SK-N-SH (cell line): ENCODE data around the gene IGSF5. TPM values are rescaled to one million over a fixed set of nuclear protein-coding genes. Genes with fewer than 3 reads are reported as not detected.

ENCODE experiments used
- CTCF ChIA-PET: fragments of 300-600, 350-600 bp; formaldehyde crosslinking; extraction: SDS; loops from one replicate; lab custom pipeline; 2021; lab: Yijun Ruan, JAX
- POLR2A ChIA-PET: fragments of 350-600 bp; sonication (Branson Sonifier 250); formaldehyde crosslinking; extraction: SDS; loops from one replicate; lab custom pipeline; 2020; ENCODE audit warnings: antibody characterized with exemption, inconsistent platforms; lab: Yijun Ruan, JAX
- DNase-seq: peaks from one replicate; pipeline ENCODE4 v3.0.0; 2012
- H2AFZ ChIP-seq: fragments of 200-600 bp; sonication (generic); 2 replicates; pipeline ENCODE4 v1.8.1; 2016; ENCODE audit warnings: antibody characterized with exemption, mild to moderate bottlenecking, low read depth
- H3F3A ChIP-seq: fragments of 200-600 bp; sonication (generic); replicated peaks from 2 replicates; pipeline ENCODE3; 2016; ENCODE audit warnings: antibody characterized with exemption, mild to moderate bottlenecking; ENCODE audit not compliant: insufficient read depth
- H3K27ac ChIP-seq, 2 experiments: fragments of 200-500 bp in 1 of 2; fragments of 200-600 bp in 1 of 2; sonication (Bioruptor generic) in 1 of 2; sonication (generic), shearing (Covaris generic) in 1 of 2; 2 replicates each; pipeline versions ENCODE4 v1.5.1 to v1.6.1; 2014 to 2016; ENCODE audit warnings: low read depth in 2 of 2, inconsistent platforms in 1 of 2, low read length in 1 of 2, mild to moderate bottlenecking in 1 of 2, mixed read lengths in 1 of 2
- H3K27me3 ChIP-seq: fragments of 200-600 bp; sonication (generic), shearing (Covaris generic); 2 replicates; pipeline ENCODE4 v1.6.1; 2016; ENCODE audit warnings: mixed run types; ENCODE audit not compliant: insufficient read depth
- H3K36me3 ChIP-seq, 2 experiments: fragments of 200-500 bp in 1 of 2; fragments of 200-600 bp in 1 of 2; sonication (Bioruptor generic) in 1 of 2; sonication (generic) in 1 of 2; replicated peaks in 1 of 2; 2 replicates each; pipeline versions ENCODE3 to v1.5.1; 2014 to 2016; ENCODE audit warnings: low read length in 1 of 2, mild to moderate bottlenecking in 1 of 2; ENCODE audit not compliant: insufficient read depth in 2 of 2, control insufficient read depth in 1 of 2
- H3K4me1 ChIP-seq, 2 experiments: fragments of 200-500 bp in 1 of 2; fragments of 200-600 bp in 1 of 2; sonication (Bioruptor generic) in 1 of 2; sonication (generic), shearing (Covaris generic) in 1 of 2; 2 replicates each; pipeline versions ENCODE4 v1.5.1 to v1.6.1; 2014 to 2016; ENCODE audit warnings: low read depth in 1 of 2, low read length in 1 of 2, mixed run types in 1 of 2; ENCODE audit not compliant: insufficient read depth in 2 of 2, control insufficient read depth in 1 of 2
- H3K4me2 ChIP-seq: fragments of 200-600 bp; sonication (generic), shearing (Covaris generic); 2 replicates; pipeline ENCODE4 v1.6.1; 2017; ENCODE audit warnings: mixed run types
- H3K4me3 ChIP-seq, 2 experiments: fragments of 200-500 bp in 1 of 2; fragments of 200-600 bp in 1 of 2; sonication (Bioruptor generic) in 1 of 2; sonication (generic), shearing (Covaris generic) in 1 of 2; 2 replicates each; pipeline versions ENCODE4 v1.5.1 to v1.8.1; 2014 to 2016; ENCODE audit warnings: low read depth in 2 of 2, inconsistent platforms in 1 of 2, low read length in 1 of 2, mild to moderate bottlenecking in 1 of 2, mixed read lengths in 1 of 2, moderate library complexity in 1 of 2
- H3K79me2 ChIP-seq: fragments of 200-600 bp; sonication (generic); 2 replicates; pipeline ENCODE4 v1.8.1; 2017; ENCODE audit warnings: mild to moderate bottlenecking; ENCODE audit not compliant: insufficient read depth
- H3K9ac ChIP-seq: fragments of 200-600 bp; sonication (generic); 2 replicates; pipeline ENCODE4 v1.6.1; 2017; ENCODE audit warnings: mixed run types
- H3K9me2 ChIP-seq: fragments of 200-600 bp; sonication (generic); 2 replicates; pipeline ENCODE4 v1.6.1; 2017; ENCODE audit warnings: mixed run types
- H3K9me3 ChIP-seq: fragments of 200-600 bp; sonication (generic); 2 replicates; pipeline ENCODE4 v1.6.1; 2017; ENCODE audit warnings: mixed run types, mild to moderate bottlenecking, moderate library complexity
- H4K20me1 ChIP-seq: fragments of 200-600 bp; sonication (generic); 2 replicates; pipeline ENCODE4 v1.6.1; 2017; ENCODE audit warnings: mild to moderate bottlenecking, mixed run types; ENCODE audit not compliant: insufficient read depth
- FOSL2 ChIP-seq: IDR thresholded peaks from 2 replicates; pipeline ENCODE4 v1.4.0; 2012; ENCODE audit warnings: low read depth, mild to moderate bottlenecking, moderate library complexity, borderline replicate concordance
- FOXM1 ChIP-seq: IDR thresholded peaks from 2 replicates; pipeline ENCODE4 v1.4.0; 2012; ENCODE audit warnings: low read depth, mild to moderate bottlenecking
- GABPA ChIP-seq: IDR thresholded peaks from 2 replicates; pipeline ENCODE4 v1.4.0; 2012; ENCODE audit warnings: low read depth, mild to moderate bottlenecking
- GATA2 ChIP-seq: sonication (generic); formaldehyde crosslinking; IDR thresholded peaks from 2 replicates; pipeline ENCODE4 v1.5.0; 2020; ENCODE audit warnings: mild to moderate bottlenecking, missing genetic modification reagents
- JUND ChIP-seq: IDR thresholded peaks from 2 replicates; pipeline ENCODE4 v1.4.0; 2012
- MEF2A ChIP-seq: IDR thresholded peaks from 2 replicates; pipeline ENCODE4 v1.4.0; 2012; ENCODE audit warnings: low read depth, borderline replicate concordance
- NFIC ChIP-seq: IDR thresholded peaks from 2 replicates; pipeline ENCODE4 v1.4.0; 2012; ENCODE audit warnings: borderline replicate concordance
- POLR2AphosphoS5 ChIP-seq: IDR thresholded peaks from 2 replicates; pipeline ENCODE4 v1.6.1; 2012; ENCODE audit warnings: low read depth, low read length
- RAD21 ChIP-seq: IDR thresholded peaks from 2 replicates; pipeline ENCODE4 v1.6.1; 2012; ENCODE audit warnings: mild to moderate bottlenecking, low read length
- RFX5 ChIP-seq: IDR thresholded peaks from 2 replicates; pipeline ENCODE4 v1.6.1; 2012; ENCODE audit warnings: mild to moderate bottlenecking, improper control_type of control experiment, low read length
- RXRA ChIP-seq: IDR thresholded peaks from 2 replicates; pipeline ENCODE4 v1.4.0; 2012; ENCODE audit warnings: low read depth, mild to moderate bottlenecking, borderline replicate concordance
- SIN3A ChIP-seq: IDR thresholded peaks from 2 replicates; pipeline ENCODE4 v1.6.1; 2012; ENCODE audit warnings: low read depth, mild to moderate bottlenecking, low read length, moderate library complexity, borderline replicate concordance
- SMC3 ChIP-seq: IDR thresholded peaks from 2 replicates; pipeline ENCODE4 v1.6.1; 2012; ENCODE audit warnings: low read depth, low read length, improper control_type of control experiment
- YY1 ChIP-seq: IDR thresholded peaks from 2 replicates; pipeline ENCODE4 v1.4.0; 2012; ENCODE audit warnings: low read depth, mild to moderate bottlenecking
- WGBS: methylation state at CpG from one replicate; pipeline ENCODE4 v1.1.6; 2017; ENCODE audit warnings: low lambda C conversion rate; 5-methylcytosine and 5-hydroxymethylcytosine counted together
- polyA plus RNA-seq, 3 experiments: library from polyadenylated mRNA; depleted of rRNA; stranded (reverse); fragments of >200 nt; gene quantifications; 2 replicates each; pipeline ENCODE4 v1.2.3, GENCODE V29; 2012
- TF ChIP-seq, protein P1 (sequence below): fragments of 150-350 bp; IDR thresholded peaks from 2 replicates; pipeline ENCODE4 v1.6.1; 2016; ENCODE audit warnings: mild to moderate bottlenecking, low read depth, low read length
- TF ChIP-seq, protein P2 (sequence below): IDR thresholded peaks from 2 replicates; pipeline ENCODE4 v1.4.0; 2012; ENCODE audit warnings: low read depth
- TF ChIP-seq, protein P3 (sequence below): IDR thresholded peaks from 2 replicates; pipeline ENCODE4; 2012
- TF ChIP-seq, protein P4 (sequence below): IDR thresholded peaks from 2 replicates; pipeline ENCODE4 v1.6.1; 2012; ENCODE audit warnings: mild to moderate bottlenecking, low read depth, low read length, moderate library complexity

The IGSF5 gene
- polyA plus RNA-seq, 1 of the 3 experiments (the other 2 are of a cell fraction) = 0.08 TPM

DNA sequence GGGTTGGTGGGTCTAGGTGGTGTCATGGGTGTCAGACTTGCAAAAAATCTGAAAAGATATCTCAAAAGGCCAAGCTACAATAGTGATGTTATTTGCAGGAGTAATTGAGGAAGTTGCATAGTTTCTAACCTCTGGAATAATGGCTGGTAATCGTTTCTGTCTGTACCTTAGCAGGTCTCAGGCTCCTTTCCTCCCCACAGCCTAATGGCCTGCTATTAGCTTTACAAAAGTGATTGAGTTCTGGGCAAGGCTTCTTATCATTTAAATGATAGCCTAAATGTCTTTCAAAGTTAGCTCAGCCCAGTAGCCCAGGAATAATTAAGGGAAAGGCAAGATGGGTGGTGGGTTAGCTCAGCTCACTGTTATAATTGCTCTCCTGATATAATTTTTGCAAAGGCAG lies 37.7 kb upstream of the IGSF5 start (continued):
- TF ChIP-seq, protein P1, sequence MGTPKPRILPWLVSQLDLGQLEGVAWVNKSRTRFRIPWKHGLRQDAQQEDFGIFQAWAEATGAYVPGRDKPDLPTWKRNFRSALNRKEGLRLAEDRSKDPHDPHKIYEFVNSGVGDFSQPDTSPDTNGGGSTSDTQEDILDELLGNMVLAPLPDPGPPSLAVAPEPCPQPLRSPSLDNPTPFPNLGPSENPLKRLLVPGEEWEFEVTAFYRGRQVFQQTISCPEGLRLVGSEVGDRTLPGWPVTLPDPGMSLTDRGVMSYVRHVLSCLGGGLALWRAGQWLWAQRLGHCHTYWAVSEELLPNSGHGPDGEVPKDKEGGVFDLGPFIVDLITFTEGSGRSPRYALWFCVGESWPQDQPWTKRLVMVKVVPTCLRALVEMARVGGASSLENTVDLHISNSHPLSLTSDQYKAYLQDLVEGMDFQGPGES = no peak
- no peak for TF ChIP-seq JUND
- no peak for TF ChIP-seq YY1
- TF ChIP-seq GATA2 = no peak
- TF ChIP-seq GABPA = no peak
- no peak for TF ChIP-seq RXRA
- TF ChIP-seq SIN3A = no peak

DNA sequence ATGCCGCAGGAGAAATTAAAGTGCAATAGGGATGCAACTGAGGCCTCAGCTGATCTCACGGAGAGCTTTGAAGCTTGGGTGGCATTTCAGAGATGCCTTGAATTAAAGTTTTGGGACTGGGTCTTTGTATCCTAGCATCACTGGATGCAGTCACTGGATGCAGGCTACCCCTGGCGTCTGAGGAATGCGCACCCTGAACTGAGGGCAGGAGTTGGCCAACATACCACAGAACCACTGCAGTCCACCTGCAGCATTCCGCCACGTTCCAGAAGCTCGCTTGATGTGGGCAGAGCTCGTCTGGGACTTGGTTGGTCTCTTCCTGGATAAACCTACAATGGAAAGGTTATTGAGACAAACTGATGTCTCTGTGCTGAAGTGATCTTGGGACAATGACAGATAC lies 34.1 kb upstream of the IGSF5 start:
- Histone ChIP-seq H3K9ac (no peak overlapping the region), H3F3A (no peaks in the 10 kb centered on the region), H4K20me1 (no peaks in the 10 kb centered on the region), H3K36me3 (no peaks in the 10 kb centered on the region), H3K9me3 (no peaks in the 10 kb centered on the region), H3K4me3 (no peak overlapping the region), H3K27ac (no peak overlapping the region), H3K4me2 (no peak overlapping the region), H3K9me2 (no peaks in the 10 kb centered on the region), H3K79me2 (no peaks in the 10 kb centered on the region), H2AFZ (no peak overlapping the region), H3K27me3 (no peaks in the 10 kb centered on the region), H3K4me1 (no peaks in the 10 kb centered on the region)
- CTCF ChIA-PET = interaction anchor here (1.3 to 17.0 kb wide), 2 partner anchors 188 to 195 kb away, joined by 5 to 244 read pairs; no protein-coding TSS in a partner anchor
- 64% methylated on average over 7 of the region's 8 CpGs for WGBS
- POLR2A ChIA-PET = no interaction called here
- TF ChIP-seq POLR2AphosphoS5 (no peak), FOSL2 (no peak), JUND (no peak), FOXM1 (no peak), SMC3 (no peak), RFX5 (no peak), RXRA (no peak), MEF2A (no peak), NFIC (no peak), RAD21 (no peak), SIN3A (no peak)
- TF ChIP-seq, protein P2, sequence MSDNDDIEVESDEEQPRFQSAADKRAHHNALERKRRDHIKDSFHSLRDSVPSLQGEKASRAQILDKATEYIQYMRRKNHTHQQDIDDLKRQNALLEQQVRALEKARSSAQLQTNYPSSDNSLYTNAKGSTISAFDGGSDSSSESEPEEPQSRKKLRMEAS = no peak
- TF ChIP-seq, protein P3, sequence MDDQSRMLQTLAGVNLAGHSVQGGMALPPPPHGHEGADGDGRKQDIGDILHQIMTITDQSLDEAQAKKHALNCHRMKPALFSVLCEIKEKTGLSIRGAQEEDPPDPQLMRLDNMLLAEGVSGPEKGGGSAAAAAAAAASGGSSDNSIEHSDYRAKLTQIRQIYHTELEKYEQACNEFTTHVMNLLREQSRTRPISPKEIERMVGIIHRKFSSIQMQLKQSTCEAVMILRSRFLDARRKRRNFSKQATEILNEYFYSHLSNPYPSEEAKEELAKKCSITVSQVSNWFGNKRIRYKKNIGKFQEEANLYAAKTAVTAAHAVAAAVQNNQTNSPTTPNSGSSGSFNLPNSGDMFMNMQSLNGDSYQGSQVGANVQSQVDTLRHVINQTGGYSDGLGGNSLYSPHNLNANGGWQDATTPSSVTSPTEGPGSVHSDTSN = no peak
- TF ChIP-seq, protein P1 = no peak
- TF ChIP-seq, protein P4, sequence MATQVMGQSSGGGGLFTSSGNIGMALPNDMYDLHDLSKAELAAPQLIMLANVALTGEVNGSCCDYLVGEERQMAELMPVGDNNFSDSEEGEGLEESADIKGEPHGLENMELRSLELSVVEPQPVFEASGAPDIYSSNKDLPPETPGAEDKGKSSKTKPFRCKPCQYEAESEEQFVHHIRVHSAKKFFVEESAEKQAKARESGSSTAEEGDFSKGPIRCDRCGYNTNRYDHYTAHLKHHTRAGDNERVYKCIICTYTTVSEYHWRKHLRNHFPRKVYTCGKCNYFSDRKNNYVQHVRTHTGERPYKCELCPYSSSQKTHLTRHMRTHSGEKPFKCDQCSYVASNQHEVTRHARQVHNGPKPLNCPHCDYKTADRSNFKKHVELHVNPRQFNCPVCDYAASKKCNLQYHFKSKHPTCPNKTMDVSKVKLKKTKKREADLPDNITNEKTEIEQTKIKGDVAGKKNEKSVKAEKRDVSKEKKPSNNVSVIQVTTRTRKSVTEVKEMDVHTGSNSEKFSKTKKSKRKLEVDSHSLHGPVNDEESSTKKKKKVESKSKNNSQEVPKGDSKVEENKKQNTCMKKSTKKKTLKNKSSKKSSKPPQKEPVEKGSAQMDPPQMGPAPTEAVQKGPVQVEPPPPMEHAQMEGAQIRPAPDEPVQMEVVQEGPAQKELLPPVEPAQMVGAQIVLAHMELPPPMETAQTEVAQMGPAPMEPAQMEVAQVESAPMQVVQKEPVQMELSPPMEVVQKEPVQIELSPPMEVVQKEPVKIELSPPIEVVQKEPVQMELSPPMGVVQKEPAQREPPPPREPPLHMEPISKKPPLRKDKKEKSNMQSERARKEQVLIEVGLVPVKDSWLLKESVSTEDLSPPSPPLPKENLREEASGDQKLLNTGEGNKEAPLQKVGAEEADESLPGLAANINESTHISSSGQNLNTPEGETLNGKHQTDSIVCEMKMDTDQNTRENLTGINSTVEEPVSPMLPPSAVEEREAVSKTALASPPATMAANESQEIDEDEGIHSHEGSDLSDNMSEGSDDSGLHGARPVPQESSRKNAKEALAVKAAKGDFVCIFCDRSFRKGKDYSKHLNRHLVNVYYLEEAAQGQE = no peak
- no peak for DNase-seq
